ENCODE data around the gene KIF5C. TPM values are rescaled to one million over a fixed set of nuclear protein-coding genes. Genes with fewer than 3 reads are reported as not detected.

The KIF5C gene
- total RNA-seq, 1 donor from 2014 or later: 0.49 TPM

DNA sequence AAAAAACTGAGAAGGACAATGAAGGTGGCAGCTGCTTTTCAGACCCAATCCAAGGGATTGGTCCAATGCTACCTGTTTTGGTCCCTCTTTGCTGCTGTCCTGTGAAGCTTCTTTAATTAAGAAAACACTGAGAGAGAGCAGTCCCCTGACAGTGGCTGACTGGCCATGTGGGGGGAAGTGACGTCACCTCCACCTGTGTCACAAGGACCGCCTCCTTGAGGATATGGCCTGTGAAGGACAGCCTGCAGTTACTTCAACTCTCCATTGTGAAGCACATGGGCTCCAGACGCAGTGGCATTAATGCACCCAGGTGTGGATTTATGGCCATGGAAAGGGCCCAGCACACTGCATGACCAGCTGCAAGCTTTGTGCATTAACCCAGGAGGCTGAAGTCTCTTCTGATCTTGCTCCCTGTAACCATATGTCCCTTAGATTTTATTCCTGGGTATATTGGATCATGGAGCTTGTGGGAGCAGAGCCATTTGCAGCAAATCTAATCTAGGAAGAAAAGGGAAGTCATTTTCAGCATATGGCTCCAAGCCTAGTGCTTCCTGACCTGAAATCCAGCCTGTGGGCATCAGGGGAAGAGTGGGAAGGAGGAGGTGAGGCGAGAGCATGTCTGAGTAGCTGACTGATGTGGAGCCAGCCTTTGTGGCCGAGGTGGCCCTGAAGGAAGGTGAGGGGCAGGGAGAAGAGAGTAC lies 32.2 kb downstream of the KIF5C start:
- no peaks in the 10 kb centered on the region for H3K36me3 ChIP-seq
- intact Hi-C loops (cut with DNase I): no loop called here
- no peak overlapping the region for H3K27ac ChIP-seq
- no peaks in the 10 kb centered on the region for H3K9me3 ChIP-seq
- ATAC-seq: no peak
- no peak for DNase-seq
- H3K4me3 ChIP-seq: no peak overlapping the region
- no peaks in the 10 kb centered on the region for H3K27me3 ChIP-seq
- TF ChIP-seq, protein P1, sequence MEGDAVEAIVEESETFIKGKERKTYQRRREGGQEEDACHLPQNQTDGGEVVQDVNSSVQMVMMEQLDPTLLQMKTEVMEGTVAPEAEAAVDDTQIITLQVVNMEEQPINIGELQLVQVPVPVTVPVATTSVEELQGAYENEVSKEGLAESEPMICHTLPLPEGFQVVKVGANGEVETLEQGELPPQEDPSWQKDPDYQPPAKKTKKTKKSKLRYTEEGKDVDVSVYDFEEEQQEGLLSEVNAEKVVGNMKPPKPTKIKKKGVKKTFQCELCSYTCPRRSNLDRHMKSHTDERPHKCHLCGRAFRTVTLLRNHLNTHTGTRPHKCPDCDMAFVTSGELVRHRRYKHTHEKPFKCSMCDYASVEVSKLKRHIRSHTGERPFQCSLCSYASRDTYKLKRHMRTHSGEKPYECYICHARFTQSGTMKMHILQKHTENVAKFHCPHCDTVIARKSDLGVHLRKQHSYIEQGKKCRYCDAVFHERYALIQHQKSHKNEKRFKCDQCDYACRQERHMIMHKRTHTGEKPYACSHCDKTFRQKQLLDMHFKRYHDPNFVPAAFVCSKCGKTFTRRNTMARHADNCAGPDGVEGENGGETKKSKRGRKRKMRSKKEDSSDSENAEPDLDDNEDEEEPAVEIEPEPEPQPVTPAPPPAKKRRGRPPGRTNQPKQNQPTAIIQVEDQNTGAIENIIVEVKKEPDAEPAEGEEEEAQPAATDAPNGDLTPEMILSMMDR (IDR thresholded peaks at IDR 0.05): no peak
- no peaks in the 10 kb centered on the region for H3K4me1 ChIP-seq

DNA sequence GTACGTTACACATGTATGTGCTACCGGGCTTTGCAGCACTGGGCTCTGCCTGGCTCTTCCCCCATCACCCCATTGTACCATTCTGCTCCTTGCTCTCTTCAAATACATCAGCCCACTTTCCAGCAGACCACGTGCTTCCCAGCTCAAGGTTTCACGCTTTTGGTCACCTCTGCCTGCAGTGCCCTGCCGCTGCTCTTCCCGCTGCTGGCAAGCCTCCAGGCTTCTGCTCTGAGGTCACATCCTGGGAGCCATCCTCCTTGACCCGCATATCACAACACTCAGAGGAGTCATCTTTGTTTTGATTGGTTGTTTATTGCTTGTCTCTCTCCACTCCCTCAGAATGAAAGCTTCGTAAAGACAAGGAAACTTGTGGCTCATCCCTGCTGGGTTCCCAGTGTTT lies 34.1 kb downstream of the KIF5C start:
- Histone ChIP-seq H3K36me3 (no peaks in the 10 kb centered on the region), H3K27me3 (no peaks in the 10 kb centered on the region), H3K27ac (no peak overlapping the region), H3K9me3 (no peaks in the 10 kb centered on the region), H3K4me3 (no peak overlapping the region), H3K4me1 (no peaks in the 10 kb centered on the region)
- TF ChIP-seq, protein P1 (IDR thresholded peaks at IDR 0.05): no peak
- ATAC-seq (no peak), DNase-seq (no peak)
- intact Hi-C loops (cut with DNase I): no loop called here

DNA sequence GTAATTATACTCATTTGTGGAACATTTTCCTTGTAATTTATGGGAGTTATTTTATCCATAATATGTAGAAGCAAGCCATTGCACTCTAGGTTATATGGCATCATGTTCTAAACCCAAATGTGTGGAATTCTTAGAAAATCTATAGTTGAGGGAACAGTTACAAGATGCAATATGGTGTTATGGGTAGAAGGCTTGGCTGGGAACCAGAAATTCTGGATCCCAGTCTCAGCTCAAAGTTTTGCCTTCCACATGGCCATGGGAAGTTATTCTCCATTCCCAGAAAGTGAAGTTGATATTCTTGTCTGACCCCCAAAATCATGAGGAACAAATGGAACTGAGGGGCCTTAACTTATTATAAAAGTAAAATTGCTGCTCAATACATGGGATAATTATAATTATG lies 38.0 kb downstream of the KIF5C start:
- Histone ChIP-seq H3K4me3 (no peak overlapping the region), H3K9me3 (no peaks in the 10 kb centered on the region), H3K27ac (no peak overlapping the region), H3K36me3 (no peaks in the 10 kb centered on the region), H3K4me1 (no peaks in the 10 kb centered on the region), H3K27me3 (no peaks in the 10 kb centered on the region)
- TF ChIP-seq, protein P1 (IDR thresholded peaks at IDR 0.05): no peak
- ATAC-seq: no peak
- intact Hi-C loops (cut with DNase I): no loop called here
- no peak for DNase-seq

DNA sequence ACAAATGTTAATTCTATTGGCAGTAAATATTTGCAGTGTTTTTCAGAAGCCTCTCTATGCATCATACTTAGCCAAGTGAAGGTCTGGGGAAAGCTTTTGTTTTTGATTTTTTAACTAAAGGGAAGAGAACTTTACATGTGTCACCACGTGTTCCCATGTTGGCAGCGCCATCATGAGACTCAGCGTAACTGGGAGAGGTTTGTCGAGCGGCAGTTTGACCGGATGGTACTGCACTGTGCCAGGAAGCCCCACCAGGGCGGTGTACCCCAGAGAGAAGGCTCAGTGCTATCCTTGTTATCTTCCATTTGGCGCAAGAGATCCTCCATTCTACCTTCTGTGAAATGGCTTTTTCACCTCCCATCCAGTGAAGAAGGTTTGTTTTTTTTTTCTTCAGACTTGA lies 38.5 kb downstream of the KIF5C start:
- Histone ChIP-seq H3K4me3 (no peak overlapping the region), H3K4me1 (no peaks in the 10 kb centered on the region), H3K27me3 (no peaks in the 10 kb centered on the region), H3K27ac (no peak overlapping the region), H3K9me3 (no peaks in the 10 kb centered on the region), H3K36me3 (no peaks in the 10 kb centered on the region)
- ATAC-seq (no peak), DNase-seq (no peak)
- intact Hi-C loops (cut with DNase I): no loop called here
- TF ChIP-seq, protein P1 (IDR thresholded peaks at IDR 0.05): no peak

DNA sequence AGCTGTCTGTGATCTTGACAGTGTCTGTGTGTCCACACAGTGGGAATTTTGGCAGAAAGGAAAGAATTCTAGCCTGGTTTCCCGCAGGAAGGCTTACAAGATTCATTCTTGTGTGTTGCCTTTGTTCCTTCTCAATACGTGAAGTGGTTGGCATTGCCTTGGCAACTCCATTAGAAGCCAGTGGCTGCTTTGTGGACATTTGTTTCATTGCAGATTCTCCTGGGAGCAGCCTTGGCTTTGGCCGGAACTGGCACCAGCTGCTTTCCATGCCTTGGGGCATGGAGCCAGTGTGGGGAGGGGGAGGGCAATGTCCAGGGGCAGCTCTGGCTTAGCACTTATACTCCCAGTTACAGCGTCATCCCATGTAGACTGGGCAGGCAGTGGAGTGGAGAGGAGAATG lies 39.4 kb downstream of the KIF5C start:
- TF ChIP-seq, protein P1 (IDR thresholded peaks at IDR 0.05): no peak
- Histone ChIP-seq H3K4me1 (no peaks in the 10 kb centered on the region), H3K4me3 (no peak overlapping the region), H3K9me3 (no peaks in the 10 kb centered on the region), H3K27ac (no peak overlapping the region), H3K27me3 (no peaks in the 10 kb centered on the region), H3K36me3 (no peaks in the 10 kb centered on the region)
- intact Hi-C loops (cut with DNase I): no loop called here
- no peak for ATAC-seq
- no peak for DNase-seq

DNA sequence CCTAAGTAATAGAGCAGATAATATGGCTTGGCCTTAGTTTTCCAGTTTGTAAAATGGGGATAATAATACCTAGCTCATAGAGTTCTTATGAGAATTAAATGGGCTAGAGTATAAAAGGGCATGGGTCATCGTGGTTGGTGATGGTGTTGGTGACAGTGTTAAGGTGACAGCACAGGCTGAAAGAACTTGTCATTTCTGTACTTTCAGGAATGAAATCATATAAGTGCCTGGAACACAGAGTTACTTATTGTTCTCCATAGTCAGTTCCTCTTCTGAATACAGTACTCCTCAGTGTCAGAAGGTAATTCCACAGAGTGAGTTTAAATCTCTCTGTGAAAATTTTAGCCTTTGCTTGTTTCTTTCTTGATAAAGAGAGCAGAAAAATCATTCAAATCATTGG lies 42.4 kb downstream of the KIF5C start:
- DNase-seq (no peak), ATAC-seq (no peak)
- Histone ChIP-seq H3K4me3 (no peak overlapping the region), H3K36me3 (no peaks in the 10 kb centered on the region), H3K27ac (no peak overlapping the region), H3K27me3 (no peaks in the 10 kb centered on the region), H3K9me3 (no peaks in the 10 kb centered on the region), H3K4me1 (no peaks in the 10 kb centered on the region)
- TF ChIP-seq, protein P1 (IDR thresholded peaks at IDR 0.05): no peak
- intact Hi-C loops (cut with DNase I): no loop called here
